GM19468 (cell line): ENCODE data around the gene ODAD4.

Experiments
- ATAC-seq: cut with Tn5 transposase; IDR thresholded peaks from one replicate; pipeline ENCODE4 v1.9.1; 2021; ENCODE audit warnings: mild to moderate bottlenecking, moderate library complexity, moderate number of reproducible peaks; ENCODE audit not compliant: unreplicated experiment; ENCODE audit errors: extremely low read depth

Gene ODAD4

DNA sequence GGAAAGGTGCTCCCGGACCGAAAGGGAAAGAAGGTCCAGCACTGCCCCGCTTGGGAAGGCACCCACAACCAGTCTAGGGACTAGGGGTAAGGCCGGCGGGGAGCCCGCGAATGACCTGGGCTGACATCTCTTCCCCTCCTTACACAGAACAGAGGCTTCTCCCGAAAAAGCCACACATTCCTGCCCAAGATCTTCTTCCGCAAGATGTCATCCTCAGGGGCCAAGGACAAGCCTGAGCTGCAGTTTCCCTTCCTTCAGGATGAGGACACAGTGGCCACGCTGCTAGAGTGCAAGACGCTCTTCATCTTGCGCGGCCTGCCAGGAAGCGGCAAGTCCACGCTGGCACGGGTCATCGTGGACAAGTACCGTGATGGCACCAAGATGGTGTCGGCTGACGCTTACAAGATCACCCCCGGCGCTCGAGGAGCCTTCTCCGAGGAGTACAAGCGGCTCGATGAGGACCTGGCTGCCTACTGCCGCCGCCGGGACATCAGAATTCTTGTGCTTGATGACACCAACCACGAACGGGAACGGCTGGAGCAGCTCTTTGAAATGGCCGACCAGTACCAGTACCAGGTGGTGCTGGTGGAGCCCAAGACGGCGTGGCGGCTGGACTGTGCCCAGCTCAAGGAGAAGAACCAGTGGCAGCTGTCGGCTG, 37.6 kb downstream of the ODAD4 start:
- no peak for ATAC-seq

DNA sequence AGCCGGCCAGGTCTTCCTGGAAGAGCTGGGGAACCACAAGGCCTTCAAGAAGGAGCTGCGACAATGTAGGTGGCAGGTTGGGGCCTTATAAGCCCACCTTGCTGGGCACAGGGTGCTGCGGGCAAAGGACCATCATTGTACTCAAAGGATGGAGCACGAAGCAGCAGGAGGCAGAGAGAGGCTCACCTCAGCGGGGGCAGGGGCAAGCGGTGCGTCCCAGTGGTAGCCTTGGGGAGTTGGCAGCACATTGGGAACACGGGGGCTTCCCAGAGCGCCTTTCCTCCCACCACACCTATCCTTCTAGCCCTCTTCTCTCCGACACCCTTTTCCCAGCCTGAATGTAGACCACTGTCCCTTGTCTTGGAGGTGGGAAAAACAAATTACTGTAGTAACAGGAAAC, 38.3 kb downstream of the ODAD4 start:
- ATAC-seq = no peak

DNA sequence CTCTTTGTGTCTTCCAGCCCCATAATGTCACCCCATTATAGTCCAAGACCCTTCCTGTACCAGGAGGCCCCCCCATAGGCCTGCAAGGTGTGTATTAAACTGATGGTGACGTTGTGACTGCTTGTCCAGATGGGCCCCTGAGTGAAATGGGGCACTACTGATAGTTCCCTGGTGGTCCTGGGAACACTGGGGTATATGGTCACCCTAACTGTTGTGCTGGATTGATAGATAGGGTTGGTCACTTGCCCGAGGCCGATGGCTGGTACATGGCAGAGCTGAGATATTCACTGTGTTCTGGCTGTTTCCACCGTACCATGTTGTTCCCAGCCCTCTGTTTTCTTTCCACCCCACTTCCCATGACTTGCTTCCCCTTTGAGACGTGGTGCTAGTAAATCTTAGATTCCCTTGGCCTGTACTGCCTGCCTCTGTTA, 40.5 kb downstream of the ODAD4 start:
- ATAC-seq = no peak

DNA sequence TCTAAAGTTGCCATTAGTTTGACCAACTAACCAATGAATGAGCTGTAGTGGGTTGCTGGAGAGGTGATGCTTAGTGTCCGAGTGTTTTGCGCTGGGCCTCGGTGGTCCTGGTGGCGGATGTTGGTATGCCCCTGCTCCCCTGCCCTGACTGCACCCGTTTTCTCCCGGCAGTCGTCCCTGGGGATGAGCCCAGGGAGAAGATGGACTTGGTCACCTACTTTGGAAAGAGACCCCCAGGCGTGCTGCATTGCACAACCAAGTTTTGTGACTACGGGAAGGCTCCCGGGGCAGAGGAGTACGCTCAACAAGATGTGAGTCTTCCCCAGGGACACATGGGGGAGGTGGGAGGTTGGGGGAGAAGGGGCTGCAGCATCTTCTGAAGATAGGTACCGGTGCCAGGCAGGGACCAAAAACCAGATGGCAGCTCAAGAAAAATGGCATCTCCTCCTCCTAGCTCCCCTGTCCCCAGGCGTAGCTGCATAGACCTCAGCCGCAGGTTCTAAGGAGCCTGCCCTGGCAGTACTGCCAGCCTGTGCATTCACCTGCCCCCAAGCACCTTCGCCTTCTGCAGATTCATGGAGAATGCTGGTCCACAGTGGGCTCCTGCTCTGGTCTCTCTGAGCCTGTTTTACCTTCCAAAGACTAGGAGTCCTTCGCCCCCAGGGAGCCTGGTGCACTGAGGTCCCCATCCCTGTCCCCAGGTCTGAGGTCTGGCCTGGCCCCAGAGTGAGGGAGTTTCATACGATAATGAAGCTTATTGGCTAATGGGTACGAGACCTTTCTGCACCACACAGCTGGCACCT, 41.5 kb downstream of the ODAD4 start:
- no peak for ATAC-seq

DNA sequence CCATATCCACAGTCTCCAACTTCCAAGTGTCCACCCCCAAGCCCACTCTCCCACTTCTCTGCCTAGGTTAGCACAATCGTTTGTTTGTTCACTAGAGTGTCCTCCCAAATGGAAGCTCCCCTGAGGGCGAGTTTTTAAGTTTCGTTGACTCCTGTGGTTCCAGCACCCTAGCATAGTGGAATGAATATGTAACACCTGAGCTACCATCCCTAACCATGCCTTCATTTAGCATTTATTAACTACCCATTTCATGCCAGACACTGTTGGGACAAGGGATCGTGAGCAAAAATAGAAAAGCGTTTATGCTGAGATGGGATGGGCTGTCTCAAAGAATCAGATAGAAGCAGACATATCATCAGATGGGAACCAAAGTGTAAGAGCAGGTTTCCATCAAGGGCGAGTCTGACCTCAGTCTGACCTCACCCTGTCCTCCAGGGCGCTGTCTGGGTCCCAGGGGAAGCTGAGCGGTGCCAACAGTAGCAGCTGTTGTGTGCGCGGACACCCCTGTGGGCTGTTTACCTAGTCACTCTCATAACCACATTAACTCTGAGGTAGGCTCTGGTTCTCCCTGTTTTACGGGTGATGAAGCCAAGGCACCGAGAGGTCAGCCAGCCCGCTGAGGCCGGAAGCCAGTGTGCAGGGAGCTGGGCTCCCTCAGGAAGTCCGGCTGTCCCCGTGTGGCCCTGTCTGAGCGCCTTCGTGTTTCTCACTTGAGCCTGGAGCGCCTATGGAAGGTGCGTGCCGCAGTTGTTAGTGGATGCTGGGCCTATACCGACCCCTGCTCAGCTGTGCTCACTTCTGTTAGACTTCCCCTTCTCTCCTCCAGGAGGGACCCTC, 42.4 kb downstream of the ODAD4 start:
- ATAC-seq = no peak

DNA sequence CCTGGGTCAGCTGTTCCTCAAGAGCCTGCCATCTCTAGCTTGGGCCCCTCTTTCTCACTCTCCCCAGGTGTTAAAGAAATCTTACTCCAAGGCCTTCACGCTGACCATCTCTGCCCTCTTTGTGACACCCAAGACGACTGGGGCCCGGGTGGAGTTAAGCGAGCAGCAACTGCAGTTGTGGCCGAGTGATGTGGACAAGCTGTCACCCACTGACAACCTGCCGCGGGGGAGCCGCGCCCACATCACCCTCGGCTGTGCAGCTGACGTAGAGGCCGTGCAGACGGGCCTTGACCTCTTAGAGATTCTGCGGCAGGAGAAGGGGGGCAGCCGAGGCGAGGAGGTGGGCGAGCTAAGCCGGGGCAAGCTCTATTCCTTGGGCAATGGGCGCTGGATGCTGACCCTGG, 43.0 kb downstream of the ODAD4 start:
- no peak for ATAC-seq

DNA sequence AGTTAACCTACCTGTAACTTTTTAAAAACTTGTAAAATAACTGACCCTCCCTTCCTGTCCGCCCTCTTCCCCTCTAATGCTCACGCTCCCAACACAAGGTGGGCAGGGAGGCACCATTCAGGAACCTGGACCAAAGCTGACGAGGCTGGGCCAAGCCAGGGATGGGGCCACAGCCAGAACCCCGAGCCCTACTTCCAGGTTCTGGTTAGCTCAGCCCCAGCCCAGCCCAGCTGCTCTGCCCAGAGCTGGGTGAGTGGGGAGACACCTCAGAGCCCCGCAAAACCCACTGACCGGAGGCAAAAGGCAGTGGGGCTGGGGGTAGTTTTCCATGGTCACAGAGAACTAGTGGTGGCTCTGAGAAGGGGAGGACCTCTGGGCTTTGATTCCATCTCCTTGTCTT, 43.6 kb downstream of the ODAD4 start:
- no peak for ATAC-seq

DNA sequence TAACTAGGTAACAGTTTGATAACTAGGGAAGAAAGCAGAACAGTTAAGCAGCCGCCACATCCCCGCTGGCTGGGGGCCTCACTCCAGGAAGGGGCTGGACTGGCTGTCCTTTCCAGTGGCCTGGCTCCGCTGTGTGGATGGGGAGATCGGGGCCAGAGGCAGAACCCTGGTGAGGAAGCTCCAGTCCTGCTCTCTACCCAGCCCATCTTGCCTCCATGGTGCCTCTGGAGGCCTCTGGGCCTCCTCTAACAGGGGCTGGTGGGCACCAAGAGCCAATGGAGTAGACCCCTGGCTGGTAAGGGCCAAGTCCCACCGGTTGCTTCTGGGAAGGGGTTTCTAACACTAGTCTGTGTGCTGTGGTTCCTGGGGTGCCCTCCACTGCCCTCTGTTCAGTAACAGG, 44.2 kb downstream of the ODAD4 start:
- no peak for ATAC-seq

DNA sequence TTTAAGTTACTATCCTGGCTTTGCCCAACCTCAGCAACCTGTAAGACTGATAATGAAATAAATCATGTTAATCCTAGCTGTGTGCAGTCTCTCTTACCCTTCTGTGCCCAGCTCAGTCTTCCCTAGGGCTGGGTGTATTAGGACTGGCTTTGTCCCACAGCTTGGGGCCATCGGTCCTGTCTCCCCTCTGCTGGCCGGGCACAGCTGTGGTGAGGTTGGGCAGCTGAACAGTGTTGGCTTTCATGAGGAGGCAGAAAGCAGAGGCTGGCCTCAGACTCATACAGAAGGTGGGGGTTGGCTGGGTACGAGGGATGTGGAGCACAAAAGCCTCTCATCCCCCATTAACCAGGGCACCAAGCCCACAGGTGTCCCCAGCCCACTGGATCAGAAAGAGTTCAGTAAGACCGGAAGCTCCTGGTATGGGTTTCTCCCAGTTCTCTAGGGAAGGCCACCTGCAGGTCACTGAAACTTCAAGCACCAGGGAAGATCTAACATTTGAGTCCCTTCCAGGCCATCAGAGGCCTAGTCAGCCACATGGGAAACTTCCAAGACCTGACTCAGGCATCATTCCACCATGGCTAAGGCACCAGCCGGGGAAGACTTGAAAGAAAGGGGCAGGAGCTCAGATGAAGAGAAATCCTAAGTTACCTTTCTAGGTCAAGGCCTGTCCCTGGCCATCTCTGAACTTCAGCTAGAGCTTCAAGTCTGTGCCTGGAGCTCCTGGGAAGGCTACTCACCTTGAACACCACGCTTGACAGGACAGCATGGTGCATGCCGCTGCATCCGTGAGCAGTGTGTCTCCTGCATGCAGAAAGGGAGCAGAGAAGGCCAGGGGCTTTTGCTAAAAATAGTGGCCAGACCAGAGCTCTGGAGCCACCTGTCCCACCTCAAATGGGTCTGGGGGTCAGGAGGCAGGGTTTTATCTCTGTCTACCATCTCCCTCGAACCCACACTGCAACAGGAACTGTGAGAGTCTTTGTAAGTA, 45.0 kb downstream of the ODAD4 start:
- ATAC-seq = no peak

DNA sequence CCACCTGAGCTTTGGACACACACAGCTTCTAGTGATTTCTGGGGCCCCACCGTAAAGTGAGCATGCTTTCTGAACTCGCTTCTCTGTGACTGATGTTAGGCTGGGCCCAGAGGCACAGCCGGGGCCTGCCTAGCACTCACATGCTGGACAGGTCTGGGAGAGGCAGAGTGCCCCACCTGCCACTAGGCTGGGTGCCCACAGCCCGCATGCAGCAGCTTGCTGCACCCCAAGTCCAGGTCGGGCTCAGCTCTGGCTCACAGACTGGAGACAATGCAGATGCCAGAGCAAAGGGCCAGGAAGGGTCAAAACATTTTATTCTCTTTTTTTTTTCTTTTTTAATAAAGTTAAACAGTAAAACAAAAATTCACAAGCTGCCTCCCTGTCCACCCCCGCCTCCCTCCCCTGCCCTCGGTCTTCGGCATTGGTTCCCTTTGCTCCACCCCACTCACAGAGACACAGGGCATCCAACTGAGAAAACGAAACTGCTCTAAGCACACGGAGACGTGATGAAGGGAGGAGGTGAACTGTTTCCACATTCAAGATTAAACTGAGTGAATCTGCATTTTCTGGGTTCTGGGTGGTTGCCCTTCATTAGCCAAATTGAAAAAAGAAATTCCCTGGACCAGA, 45.8 kb downstream of the ODAD4 start:
- no peak for ATAC-seq

DNA sequence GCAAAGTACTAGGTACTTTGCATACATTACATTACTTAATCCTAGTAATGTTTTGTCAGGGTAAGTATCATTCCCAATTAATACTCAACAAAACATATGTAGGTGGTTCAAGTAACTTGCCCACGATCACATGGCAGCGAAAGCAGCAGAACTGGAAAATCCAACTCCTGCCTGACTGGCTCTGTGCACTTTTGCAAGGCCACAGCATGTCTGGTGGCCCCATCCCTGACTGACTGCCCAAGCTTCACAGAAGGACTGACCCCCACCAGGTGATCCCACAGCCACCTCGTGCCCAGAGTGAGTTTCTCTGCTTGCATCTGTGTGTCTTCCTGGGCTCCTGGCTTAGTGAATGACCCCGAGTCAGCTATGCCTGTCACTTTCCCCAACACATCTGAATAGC, 47.6 kb downstream of the ODAD4 start:
- no peak for ATAC-seq

DNA sequence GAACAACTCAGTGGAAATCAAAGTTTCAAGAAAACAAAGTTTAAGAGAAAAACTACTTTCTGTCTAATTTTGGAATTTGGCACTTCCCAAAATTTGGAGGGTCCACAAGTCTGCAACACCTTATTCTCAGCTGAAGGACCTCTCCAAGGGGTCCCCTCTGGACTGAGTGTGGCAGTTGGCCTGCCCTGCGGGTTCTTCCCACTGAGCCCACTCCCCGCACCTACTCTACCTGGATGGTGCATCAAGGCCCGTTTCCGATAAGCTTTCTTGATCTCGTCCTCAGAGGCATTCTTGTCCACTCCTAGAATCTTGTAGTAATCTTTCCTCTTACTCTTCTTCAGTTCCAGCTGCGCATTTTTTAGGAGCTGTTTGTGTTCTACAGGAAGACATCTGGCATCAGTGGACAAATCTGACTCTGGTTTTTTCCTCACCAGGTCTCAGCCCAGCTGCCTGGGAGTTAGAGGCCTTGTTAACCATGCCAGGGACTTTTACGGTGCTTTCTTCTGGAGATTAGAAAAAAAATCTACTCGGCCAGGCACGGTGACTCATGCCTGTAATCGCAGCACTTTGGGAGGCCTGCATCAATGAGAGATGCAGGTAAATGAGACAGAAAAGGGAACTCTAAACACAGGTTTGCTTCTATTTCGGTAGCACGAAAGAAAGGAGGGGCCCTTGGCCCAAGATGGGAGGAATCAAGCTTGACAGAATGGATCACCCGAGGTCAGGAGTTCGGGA, 51.8 kb downstream of the ODAD4 start:
- no peak for ATAC-seq

DNA sequence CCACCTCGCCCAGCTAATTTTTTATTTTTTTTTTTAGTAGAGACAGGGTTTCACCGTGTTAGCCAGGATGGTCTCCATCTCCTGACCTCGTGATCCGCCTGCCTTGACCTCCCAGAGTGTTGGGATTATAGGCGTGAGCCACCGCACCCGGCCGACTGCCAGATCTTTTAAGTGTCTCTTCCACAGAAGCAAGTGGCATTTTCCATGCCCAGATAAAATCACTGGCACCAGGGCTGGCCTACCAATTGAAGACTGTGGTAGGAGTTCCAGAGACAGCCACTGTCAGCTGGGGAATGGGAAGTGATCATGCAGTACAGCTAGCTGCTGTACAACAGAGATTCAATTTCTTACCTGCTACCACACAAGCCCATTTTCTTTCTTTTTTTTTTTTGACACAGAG, 54.0 kb downstream of the ODAD4 start:
- no peak for ATAC-seq

DNA sequence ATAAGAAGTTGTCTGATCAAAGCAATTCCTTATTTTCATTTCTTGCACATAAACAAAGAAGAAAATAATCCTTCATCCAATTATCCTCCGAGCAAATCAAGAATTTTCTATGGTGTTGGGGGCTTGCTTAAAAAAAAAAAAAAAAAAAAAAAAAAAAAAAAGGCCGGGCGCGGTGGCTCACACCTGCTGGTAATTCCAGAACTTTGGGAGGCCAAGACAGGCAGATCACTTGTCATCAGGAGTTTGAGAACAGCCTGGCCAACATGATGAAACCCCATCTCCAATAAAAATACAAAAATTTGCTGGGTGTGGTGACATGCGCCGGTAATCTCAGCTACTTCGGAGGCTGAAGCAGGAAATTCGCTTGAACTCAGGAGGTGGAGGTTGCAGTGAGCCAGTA, 55.5 kb downstream of the ODAD4 start:
- ATAC-seq = no peak

DNA sequence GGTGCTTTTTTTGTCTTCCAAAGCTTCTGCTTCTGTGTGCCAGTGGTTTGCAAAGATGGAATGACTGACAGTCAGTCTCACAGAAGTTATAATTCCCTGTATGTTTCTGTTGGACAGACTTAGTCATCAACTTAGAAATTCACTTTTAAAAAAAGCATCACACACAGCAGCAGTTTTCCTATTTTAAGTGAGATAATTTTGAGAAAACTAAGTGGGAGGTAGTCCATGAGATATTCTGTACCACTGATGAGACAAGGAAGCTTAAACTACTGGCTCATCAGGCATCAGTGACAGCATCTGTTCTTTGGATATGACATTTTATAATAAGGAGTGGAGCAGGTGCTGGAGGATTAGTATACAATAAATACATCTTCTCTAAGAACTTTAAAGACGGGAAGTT, 56.2 kb downstream of the ODAD4 start:
- ATAC-seq = no peak

DNA sequence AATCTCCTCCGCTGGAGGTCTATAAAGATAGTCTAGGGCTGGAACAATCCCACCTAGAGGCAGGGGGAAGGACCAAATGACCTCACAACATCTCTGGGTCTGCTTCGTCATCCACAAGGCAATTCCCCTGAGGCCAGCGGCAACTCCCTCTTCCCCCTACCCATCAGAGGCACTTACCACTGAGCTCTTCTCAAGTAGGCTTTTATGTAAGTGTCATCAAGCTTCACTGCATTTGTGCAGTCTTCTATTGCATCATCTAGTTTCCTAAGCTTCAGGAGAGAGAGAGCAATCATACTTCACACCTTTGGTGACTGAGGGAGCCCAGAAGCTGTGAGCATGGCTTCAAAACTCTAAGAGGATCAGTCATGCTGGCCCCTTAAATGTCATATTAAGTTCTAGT, 57.2 kb downstream of the ODAD4 start:
- no peak for ATAC-seq

DNA sequence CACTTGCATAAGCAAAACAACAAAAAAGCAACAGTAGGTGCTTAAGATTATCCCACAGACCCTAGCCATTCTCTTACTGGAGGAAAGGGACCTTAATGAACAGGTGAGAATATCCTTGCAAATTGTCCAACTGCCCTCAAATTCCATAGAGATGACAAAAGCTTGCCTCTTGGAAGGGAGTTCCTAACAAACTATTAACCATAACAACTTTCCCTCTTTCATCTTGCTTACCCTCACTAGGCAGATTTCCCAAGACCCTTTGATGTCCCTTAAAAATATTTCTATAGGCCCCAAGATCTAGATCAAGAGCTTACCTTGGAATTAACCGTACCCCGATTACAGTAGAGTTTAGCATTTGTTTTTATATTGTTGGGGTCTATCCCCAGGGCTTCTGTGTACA, 58.0 kb downstream of the ODAD4 start:
- ATAC-seq = no peak

DNA sequence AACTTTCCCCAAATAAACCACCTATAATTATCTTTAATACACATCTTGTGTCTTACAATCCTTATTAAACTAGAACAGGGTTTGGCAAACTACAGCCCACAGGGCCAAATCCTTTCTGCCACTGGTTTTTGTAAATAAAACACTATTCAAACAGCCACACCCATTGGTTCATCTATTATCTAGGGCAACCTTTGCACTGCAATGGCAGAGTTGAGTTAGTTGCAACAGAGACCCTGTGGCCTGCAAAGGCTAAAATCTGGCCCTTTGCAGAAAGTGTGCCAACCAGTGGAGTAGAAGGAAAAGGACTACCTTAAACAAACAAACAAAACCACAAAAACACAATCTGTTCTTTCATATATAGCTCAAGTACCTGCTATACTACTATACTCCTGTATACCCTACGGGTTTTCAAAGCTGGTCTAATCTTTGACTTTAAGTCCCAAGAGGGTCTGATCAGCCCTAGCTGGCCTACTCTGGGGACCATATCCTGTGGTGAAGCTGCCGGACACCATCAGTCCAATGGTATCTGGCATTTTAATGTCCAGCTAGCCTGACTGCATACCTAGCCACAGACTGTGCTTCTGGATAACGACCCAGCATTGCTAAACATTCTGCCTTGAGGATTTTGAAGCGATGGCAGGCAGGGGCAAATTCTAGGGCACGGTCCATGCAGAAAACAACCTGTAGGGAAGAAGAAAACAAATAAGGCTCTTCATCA, 59.4 kb downstream of the ODAD4 start:
- no peak for ATAC-seq
